K562 (cell line): ENCODE results near the gene RYR1. TPM values are rescaled to one million over a fixed set of nuclear protein-coding genes. Genes with fewer than 3 reads are reported as not detected.

ENCODE experiments used
- ASH1L ChIP-seq: fragments of 450-650 bp; IDR thresholded peaks from 2 replicates; pipeline ENCODE4 v1.6.1; 2018; ENCODE audit warnings: borderline replicate concordance, mild to moderate bottlenecking, low read depth; ENCODE audit not compliant: partially characterized antibody
- CEBPB ChIP-seq: fragments of 450-650 bp; IDR thresholded peaks from 2 replicates; pipeline ENCODE4 v1.6.1; 2016; ENCODE audit warnings: missing genetic modification characterization, missing compliant biosample characterization
- ETV1 ChIP-seq: fragments of 450-650 bp; conservative IDR thresholded peaks from 2 replicates; pipeline ENCODE4 v1.6.1; 2016; ENCODE audit warnings: missing genetic modification characterization, control low read depth, low read depth, missing compliant biosample characterization
- GABPB2 ChIP-seq: fragments of 250-450 bp; sonication (Bioruptor Pico); conservative IDR thresholded peaks from 2 replicates; pipeline ENCODE4 v1.5.1; 2021; ENCODE audit warnings: mild to moderate bottlenecking
- KLF10 ChIP-seq: fragments of 250-450 bp; sonication (Bioruptor Pico); IDR thresholded peaks from 2 replicates; pipeline ENCODE4 v1.6.1; 2021; ENCODE audit warnings: matching md5 sums
- MIER1 ChIP-seq: fragments of 450-650 bp; IDR thresholded peaks from 2 replicates; pipeline ENCODE4 v1.6.1; 2016; ENCODE audit warnings: antibody characterized with exemption, mild to moderate bottlenecking, low read depth
- RBM22 ChIP-seq: fragments of 200-400 bp; formaldehyde crosslinking; IDR thresholded peaks from 2 replicates; pipeline ENCODE4 v1.6.1; 2018; ENCODE audit warnings: low read length, low read depth; ENCODE audit not compliant: poor library complexity, severe bottlenecking
- SMARCC2 ChIP-seq: fragments of 450-650 bp; IDR thresholded peaks from 2 replicates; pipeline ENCODE4 v1.6.1; 2017; ENCODE audit warnings: antibody characterized with exemption, moderate library complexity, mild to moderate bottlenecking, low read depth
- THRAP3 ChIP-seq: fragments of 450-650 bp; IDR thresholded peaks from 2 replicates; pipeline ENCODE4 v1.6.1; 2016; ENCODE audit warnings: mild to moderate bottlenecking, inconsistent platforms, borderline replicate concordance
- ZNF174 ChIP-seq: fragments of 250-450 bp; sonication (Bioruptor Pico); IDR thresholded peaks from 2 replicates; pipeline ENCODE4 v1.4.0; 2020; ENCODE audit warnings: mild to moderate bottlenecking
- ZNF57 ChIP-seq: fragments of 450-650 bp; formaldehyde crosslinking; IDR thresholded peaks from 2 replicates; pipeline ENCODE4 v1.4.0; 2020; ENCODE audit warnings: mild to moderate bottlenecking, moderate library complexity
- polyA plus RNA-seq, 8 experiments: library from polyadenylated mRNA; depleted of rRNA in 4 of 8; stranded (reverse) in 5 of 8; unstranded in 3 of 8; fragments of >200 nt; fragmentation: Nextera tagmentation in 2 of 8; fragmentation: Illumina TruSeq in 1 of 8; extraction: Ambion mirVana in 2 of 8; extraction: Trizol in 1 of 8; gene quantifications; 2 replicates each; pipeline versions ENCODE4 v1.2.1 to v1.2.3, GENCODE V29; 2011 to 2014; ENCODE audit warnings: inconsistent platforms in 1 of 8, missing spikeins in 1 of 8
- total RNA-seq, 7 experiments: library from RNA; depleted of rRNA in 6 of 7; stranded (reverse); fragments of >200 nt in 6 of 7; fragmentation: Illumina TruSeq in 2 of 7; extraction: Trizol in 2 of 7; gene quantifications; 2 replicates each; pipeline versions ENCODE4 v1.2.1 to v1.2.3, GENCODE V29; 2011 to 2021; ENCODE audit warnings: low replicate concordance in 1 of 7
- TF ChIP-seq, protein P1 (sequence below), 3 experiments: fragments of 200-800 bp in 1 of 3; fragments of 250-450 bp in 1 of 3; fragments of 450-650 bp in 1 of 3; sonication (Bioruptor Pico) in 1 of 3; sonication (Bioruptor generic) in 1 of 3; formaldehyde crosslinking in 1 of 3; IDR thresholded peaks; 2 replicates each; pipeline versions ENCODE4 v1.6.1 to v1.8.0; 2016 to 2022; ENCODE audit warnings: mild to moderate bottlenecking in 2 of 3, missing genetic modification characterization in 2 of 3, missing compliant biosample characterization in 1 of 3, moderate library complexity in 1 of 3
- TF ChIP-seq, protein P2 (sequence below): sonication (generic); formaldehyde crosslinking; IDR thresholded peaks from 2 replicates; pipeline ENCODE4 v1.8.1; 2023; ENCODE audit warnings: mild to moderate bottlenecking, missing genetic modification reagents
- TF ChIP-seq, protein P3 (sequence below): fragments of 450-650 bp; IDR thresholded peaks from 2 replicates; pipeline ENCODE4 v1.6.1; 2014; ENCODE audit warnings: low read depth, mild to moderate bottlenecking, moderate library complexity, borderline replicate concordance
- TF ChIP-seq, protein P4 (sequence below): sonication (generic); formaldehyde crosslinking; IDR thresholded peaks from 2 replicates; pipeline ENCODE4 v1.8.1; 2023; ENCODE audit warnings: mild to moderate bottlenecking, missing genetic modification reagents
- TF ChIP-seq, protein P5 (sequence below): sonication (generic); formaldehyde crosslinking; IDR thresholded peaks from 2 replicates; pipeline ENCODE4 v1.8.0; 2022; ENCODE audit warnings: mild to moderate bottlenecking, low read depth, missing genetic modification reagents

The RYR1 gene
- total and polyA plus RNA-seq, 9 of the 15 experiments (the other 6 are each of a cell fraction or from before 2014, with no cell fraction given) = 0.11 to 7.4 (median 3.7) TPM

DNA sequence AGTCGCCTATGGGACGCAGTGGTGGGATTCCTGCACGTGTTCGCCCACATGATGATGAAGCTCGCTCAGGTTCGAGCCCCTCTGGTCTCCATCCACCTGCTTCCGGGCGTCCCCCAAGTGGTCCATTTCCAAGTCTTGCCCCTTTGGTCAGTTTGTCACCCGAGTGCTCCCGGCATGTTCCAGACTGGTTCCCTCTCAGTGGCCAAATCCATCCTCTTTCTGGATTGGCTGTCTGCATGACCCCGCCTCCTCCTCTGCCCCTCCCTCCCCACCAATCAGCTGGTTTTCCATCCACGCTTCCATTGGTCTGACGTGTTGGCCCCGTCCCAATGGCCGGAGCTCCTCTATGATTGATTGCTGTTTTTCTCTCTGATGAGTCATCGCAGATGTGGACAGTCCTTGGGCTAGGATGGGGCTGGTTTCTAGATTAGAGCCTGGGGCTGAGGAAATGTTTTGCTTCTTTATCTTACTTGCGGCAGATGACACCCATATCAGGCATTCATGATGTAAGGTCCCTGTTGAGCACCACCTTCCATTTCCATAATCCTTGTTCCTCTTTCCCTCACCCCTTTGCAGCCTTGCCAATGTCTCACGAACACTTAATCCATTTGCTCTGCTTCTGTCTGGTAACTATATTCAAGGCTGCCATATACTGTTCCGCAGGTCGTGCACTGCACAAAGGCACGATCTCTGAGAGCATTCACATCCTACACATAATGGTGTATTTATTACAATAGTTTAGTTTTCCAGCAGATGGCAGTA, 110.5 kb downstream of the RYR1 start (continued):
- no peak for TF ChIP-seq ZNF174 (CRISPR knock-in tag)
- peak; percentile 60; the same call in 1 of the 2 replicates for TF ChIP-seq ETV1 (tag)
- TF ChIP-seq THRAP3 = no peak
- no peak for TF ChIP-seq KLF10
- no peak for TF ChIP-seq ZNF57 (CRISPR knock-in tag)
- TF ChIP-seq, protein P1, sequence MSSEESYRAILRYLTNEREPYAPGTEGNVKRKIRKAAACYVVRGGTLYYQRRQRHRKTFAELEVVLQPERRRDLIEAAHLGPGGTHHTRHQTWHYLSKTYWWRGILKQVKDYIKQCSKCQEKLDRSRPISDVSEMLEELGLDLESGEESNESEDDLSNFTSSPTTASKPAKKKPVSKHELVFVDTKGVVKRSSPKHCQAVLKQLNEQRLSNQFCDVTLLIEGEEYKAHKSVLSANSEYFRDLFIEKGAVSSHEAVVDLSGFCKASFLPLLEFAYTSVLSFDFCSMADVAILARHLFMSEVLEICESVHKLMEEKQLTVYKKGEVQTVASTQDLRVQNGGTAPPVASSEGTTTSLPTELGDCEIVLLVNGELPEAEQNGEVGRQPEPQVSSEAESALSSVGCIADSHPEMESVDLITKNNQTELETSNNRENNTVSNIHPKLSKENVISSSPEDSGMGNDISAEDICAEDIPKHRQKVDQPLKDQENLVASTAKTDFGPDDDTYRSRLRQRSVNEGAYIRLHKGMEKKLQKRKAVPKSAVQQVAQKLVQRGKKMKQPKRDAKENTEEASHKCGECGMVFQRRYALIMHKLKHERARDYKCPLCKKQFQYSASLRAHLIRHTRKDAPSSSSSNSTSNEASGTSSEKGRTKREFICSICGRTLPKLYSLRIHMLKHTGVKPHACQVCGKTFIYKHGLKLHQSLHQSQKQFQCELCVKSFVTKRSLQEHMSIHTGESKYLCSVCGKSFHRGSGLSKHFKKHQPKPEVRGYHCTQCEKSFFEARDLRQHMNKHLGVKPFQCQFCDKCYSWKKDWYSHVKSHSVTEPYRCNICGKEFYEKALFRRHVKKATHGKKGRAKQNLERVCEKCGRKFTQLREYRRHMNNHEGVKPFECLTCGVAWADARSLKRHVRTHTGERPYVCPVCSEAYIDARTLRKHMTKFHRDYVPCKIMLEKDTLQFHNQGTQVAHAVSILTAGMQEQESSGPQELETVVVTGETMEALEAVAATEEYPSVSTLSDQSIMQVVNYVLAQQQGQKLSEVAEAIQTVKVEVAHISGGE (CRISPR knock-in tag; IDR thresholded peaks at IDR 0.05) = peak in 1 of 3 experiments; percentile 69; a peak in 2 of 6 replicates
- no peak for TF ChIP-seq GABPB2 (CRISPR knock-in tag)
- TF ChIP-seq ASH1L = peak; percentile 80
- TF ChIP-seq, protein P2, sequence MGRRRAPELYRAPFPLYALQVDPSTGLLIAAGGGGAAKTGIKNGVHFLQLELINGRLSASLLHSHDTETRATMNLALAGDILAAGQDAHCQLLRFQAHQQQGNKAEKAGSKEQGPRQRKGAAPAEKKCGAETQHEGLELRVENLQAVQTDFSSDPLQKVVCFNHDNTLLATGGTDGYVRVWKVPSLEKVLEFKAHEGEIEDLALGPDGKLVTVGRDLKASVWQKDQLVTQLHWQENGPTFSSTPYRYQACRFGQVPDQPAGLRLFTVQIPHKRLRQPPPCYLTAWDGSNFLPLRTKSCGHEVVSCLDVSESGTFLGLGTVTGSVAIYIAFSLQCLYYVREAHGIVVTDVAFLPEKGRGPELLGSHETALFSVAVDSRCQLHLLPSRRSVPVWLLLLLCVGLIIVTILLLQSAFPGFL = no peak
- TF ChIP-seq, protein P3, sequence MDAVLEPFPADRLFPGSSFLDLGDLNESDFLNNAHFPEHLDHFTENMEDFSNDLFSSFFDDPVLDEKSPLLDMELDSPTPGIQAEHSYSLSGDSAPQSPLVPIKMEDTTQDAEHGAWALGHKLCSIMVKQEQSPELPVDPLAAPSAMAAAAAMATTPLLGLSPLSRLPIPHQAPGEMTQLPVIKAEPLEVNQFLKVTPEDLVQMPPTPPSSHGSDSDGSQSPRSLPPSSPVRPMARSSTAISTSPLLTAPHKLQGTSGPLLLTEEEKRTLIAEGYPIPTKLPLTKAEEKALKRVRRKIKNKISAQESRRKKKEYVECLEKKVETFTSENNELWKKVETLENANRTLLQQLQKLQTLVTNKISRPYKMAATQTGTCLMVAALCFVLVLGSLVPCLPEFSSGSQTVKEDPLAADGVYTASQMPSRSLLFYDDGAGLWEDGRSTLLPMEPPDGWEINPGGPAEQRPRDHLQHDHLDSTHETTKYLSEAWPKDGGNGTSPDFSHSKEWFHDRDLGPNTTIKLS = peak; percentile 40; the same call in 1 of the 2 replicates
- TF ChIP-seq, protein P4, sequence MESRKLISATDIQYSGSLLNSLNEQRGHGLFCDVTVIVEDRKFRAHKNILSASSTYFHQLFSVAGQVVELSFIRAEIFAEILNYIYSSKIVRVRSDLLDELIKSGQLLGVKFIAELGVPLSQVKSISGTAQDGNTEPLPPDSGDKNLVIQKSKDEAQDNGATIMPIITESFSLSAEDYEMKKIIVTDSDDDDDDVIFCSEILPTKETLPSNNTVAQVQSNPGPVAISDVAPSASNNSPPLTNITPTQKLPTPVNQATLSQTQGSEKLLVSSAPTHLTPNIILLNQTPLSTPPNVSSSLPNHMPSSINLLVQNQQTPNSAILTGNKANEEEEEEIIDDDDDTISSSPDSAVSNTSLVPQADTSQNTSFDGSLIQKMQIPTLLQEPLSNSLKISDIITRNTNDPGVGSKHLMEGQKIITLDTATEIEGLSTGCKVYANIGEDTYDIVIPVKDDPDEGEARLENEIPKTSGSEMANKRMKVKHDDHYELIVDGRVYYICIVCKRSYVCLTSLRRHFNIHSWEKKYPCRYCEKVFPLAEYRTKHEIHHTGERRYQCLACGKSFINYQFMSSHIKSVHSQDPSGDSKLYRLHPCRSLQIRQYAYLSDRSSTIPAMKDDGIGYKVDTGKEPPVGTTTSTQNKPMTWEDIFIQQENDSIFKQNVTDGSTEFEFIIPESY (CRISPR knock-in tag) = peak; percentile 39; the same call in 1 of the 2 replicates
- no peak for TF ChIP-seq RBM22
- TF ChIP-seq SMARCC2 = peak; percentile 96
- no peak for TF ChIP-seq MIER1
- peak; percentile 95 for TF ChIP-seq CEBPB (tag)
- TF ChIP-seq, protein P5, sequence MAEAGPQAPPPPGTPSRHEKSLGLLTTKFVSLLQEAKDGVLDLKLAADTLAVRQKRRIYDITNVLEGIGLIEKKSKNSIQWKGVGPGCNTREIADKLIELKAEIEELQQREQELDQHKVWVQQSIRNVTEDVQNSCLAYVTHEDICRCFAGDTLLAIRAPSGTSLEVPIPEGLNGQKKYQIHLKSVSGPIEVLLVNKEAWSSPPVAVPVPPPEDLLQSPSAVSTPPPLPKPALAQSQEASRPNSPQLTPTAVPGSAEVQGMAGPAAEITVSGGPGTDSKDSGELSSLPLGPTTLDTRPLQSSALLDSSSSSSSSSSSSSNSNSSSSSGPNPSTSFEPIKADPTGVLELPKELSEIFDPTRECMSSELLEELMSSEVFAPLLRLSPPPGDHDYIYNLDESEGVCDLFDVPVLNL (CRISPR knock-in tag) = no peak
